Left renal pelvis (tissue), 4 donors: ENCODE data around the gene REXO4. TPM values are rescaled to one million over a fixed set of nuclear protein-coding genes. Genes with fewer than 3 reads are reported as not detected.
A peak's percentile ranks its signal among the peaks of the same experiment; 100 is the strongest.
"Not testable (repeated sequence)": the region's sequence is repeated elsewhere in the genome, so short reads cannot be mapped to it uniquely, and the experiment has no call there.

Experiments
- DNase-seq, 4 donors: peaks; one replicate each; pipeline ENCODE4 v3.0.0-alpha.2; 2013; ENCODE audit warnings: low read depth in 4 of 4, low spot score in 3 of 4
- polyA plus RNA-seq, 4 donors: library from polyadenylated mRNA; unstranded; fragments of 120-200 nt; gene quantifications; one replicate each; pipeline ENCODE4 v1.2.1, GENCODE V29; 2013; ENCODE audit not compliant: insufficient read length in 4 of 4

The REXO4 gene
- polyA plus RNA-seq, 4 donors: 23.2 to 30.3 (median 27.7) TPM

- DNase-seq: no peak
Measured at GRCh38 chr9:133423216-133423615, 5.4 kb upstream of the REXO4 start.

GRCh38 chr9:133421615-133422542 lies 4.1 kb upstream of the REXO4 start, which contains the start of gene ADAMTS13:
Gene ADAMTS13, plus strand, starts transcription at chr9:133422367. Its CDS starts 77 bp downstream, at chr9:133422444.
- DNase-seq: no peak

- DNase-seq: no peak
Measured at GRCh38 chr9:133420392-133420827, 2.6 kb upstream of the REXO4 start.

GRCh38 chr9:133419005-133419404 lies 1.2 kb upstream of the REXO4 start:
- no peak for DNase-seq

GRCh38 chr9:133415170-133415569 lies 2.6 kb downstream of the REXO4 start:
- DNase-seq: no peak

- DNase-seq: no peak
Measured at GRCh38 chr9:133408042-133408441, 9.8 kb downstream of the REXO4 start.

GRCh38 chr9:133406480-133407307 lies 11.1 kb downstream of the REXO4 start:
- peak in 2 of 4 donors; percentile 20 to 34 for DNase-seq

GRCh38 chr9:133405508-133406438 lies 12.0 kb downstream of the REXO4 start:
- no peak for DNase-seq

GRCh38 chr9:133404454-133405002 lies 13.3 kb downstream of the REXO4 start:
- DNase-seq: no peak

- no peak for DNase-seq
Measured at GRCh38 chr9:133403766-133404453, 13.9 kb downstream of the REXO4 start.

- no peak for DNase-seq
Measured at GRCh38 chr9:133402689-133403088, 15.1 kb downstream of the REXO4 start.

GRCh38 chr9:133401588-133401987 lies 16.2 kb downstream of the REXO4 start:
- no peak for DNase-seq

GRCh38 chr9:133400292-133400691 lies 17.5 kb downstream of the REXO4 start:
- DNase-seq: no peak

GRCh38 chr9:133397895-133398294 lies 19.9 kb downstream of the REXO4 start:
- no peak for DNase-seq

GRCh38 chr9:133397370-133397769 lies 20.4 kb downstream of the REXO4 start:
- DNase-seq: no peak

- no peak for DNase-seq
Measured at GRCh38 chr9:133396952-133397351, 20.9 kb downstream of the REXO4 start.

GRCh38 chr9:133394687-133395271 lies 23.0 kb downstream of the REXO4 start:
- no peak for DNase-seq

- no peak for DNase-seq
Measured at GRCh38 chr9:133393399-133393798, 24.4 kb downstream of the REXO4 start.

- not testable (repeated sequence) for DNase-seq
Measured at GRCh38 chr9:133392308-133392707, 25.5 kb downstream of the REXO4 start.
